ENCODE measurements around the gene NAA80. TPM values are rescaled to one million over a fixed set of nuclear protein-coding genes. Genes with fewer than 3 reads are reported as not detected.
"Not testable (repeated sequence)": the region's sequence is repeated elsewhere in the genome, so short reads cannot be mapped to it uniquely, and the experiment has no call there.

Gene NAA80
- total RNA-seq, 1 donor from 2014 or later = 17.3 TPM

DNA sequence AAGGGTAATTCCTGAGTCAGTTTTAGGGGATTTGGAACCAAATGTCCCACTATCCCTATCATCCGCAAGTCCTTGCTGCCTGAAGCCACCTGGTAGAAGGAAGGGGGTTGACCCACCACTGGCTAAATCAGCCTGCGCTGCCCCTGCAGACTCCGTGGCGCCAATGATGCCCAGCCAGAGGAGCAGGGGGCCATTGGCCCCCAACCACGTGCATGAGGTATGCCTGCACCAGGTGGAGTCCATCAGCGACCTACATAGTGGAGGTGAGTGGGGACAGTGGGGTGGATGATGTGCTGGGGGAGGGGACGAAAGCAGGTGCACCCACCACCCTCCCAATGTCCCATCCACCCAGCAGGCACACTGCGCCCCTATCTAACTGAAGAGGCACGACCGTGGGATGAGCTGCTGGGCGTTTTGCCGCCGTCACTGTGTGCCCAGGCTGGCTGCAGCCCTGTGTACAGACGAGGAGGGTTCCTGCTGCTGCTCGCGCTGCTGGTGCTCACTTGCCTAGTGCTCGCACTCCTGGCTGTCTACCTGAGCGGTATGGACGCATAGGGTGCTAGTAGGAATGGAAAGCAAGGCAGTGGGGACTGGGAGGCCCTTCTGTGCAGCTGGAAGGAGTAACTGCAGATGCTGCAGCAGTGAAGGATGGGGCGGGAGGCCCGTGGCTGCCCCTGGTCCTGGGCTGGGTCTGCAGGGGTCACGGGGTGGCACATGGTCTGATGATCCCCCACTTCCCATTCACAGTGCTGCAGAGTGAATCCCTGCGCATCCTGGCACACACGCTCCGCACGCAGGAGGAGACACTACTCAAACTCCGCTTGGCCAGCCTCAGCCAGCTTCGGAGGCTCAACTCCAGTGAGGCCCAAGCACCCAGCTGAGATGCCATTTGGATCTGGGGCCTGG is 12.6 kb downstream of the NAA80 start:
- peaks cover 7% of the 10 kb centered on the region for H3K4me1 Mint-ChIP-seq
- no peak for DNase-seq
- H3K4me3 Mint-ChIP-seq = no peak overlapping the region
- intact Hi-C loops (cut with micrococcal nuclease) = no loop called here
- peaks cover 42% of the 10 kb centered on the region for H3K36me3 Mint-ChIP-seq (ENCODE audit: low read depth)
- no peak overlapping the region for H3K27ac Mint-ChIP-seq
- no peaks in the 10 kb centered on the region for H3K27me3 Mint-ChIP-seq
- no peaks in the 10 kb centered on the region for H3K9me3 Mint-ChIP-seq

DNA sequence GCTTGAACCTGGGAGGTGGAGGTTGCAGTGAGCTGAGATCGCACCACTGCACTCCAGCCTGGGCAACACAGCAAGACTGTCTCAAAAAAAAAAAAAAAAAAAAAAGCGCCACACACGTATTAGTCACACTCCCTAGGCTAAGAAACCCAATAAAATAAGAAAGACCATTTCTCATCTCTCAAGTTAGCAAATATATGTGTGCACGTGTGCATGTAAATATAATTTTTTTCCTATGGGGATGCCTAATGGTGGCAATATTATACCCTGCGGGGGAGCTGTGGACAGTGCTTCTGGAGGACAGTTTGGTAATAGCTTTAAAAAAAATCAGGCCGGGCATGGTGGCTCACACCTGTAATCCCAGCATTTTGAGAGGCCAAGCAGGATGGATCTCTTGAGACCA is 15.1 kb downstream of the NAA80 start:
- H3K9me3 Mint-ChIP-seq; intact Hi-C loops (cut with micrococcal nuclease); H3K4me3 Mint-ChIP-seq; H3K27me3 Mint-ChIP-seq; H3K27ac Mint-ChIP-seq; H3K4me1 Mint-ChIP-seq; DNase-seq: not testable (repeated sequence)
- peaks cover 23% of the 10 kb centered on the region for H3K36me3 Mint-ChIP-seq (ENCODE audit: low read depth)

DNA sequence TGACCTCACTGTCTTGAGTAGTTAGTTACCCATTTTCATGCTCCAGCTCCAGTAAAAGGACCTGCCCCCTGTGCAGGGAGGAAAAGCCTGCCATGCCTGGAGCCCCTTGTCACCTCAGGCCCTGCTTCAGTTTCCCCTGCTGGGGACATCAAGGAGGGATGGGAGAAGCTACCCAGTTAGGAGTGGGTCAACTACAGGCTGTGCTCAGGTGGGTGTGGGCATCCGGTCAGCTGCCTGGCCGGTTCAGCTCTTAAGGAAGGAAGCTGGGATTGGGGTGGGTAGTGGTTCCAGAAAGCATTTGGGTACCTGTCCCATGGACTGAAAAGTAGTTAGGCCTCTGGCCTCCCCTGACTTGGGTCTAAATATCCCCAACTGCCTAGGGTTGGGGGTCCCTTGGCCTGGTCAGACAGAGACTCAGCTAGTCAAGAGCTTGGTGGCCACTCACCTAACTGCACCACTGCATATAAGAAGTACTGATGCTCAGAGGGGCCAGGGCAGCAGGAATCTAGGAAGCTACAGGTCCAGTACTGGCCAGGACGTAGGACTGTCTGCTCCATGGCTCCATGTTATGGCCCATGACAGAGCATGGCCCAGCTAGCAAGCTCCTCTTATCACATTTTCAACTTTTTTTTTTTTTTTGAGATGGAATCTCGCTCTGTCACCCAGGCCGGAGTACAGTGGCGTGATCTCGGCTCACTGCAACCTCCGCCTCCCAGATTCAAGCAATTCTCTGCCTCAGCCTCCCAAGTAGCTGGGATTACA is 19.8 kb downstream of the NAA80 start:
- H3K4me3 Mint-ChIP-seq = no peak overlapping the region
- no peak overlapping the region for H3K27ac Mint-ChIP-seq
- DNase-seq = no peak
- H3K9me3 Mint-ChIP-seq = no peaks in the 10 kb centered on the region
- H3K36me3 Mint-ChIP-seq (ENCODE audit: low read depth) = peaks cover under 1% of the 10 kb centered on the region
- peaks cover 28% of the 10 kb centered on the region for H3K27me3 Mint-ChIP-seq
- peaks cover 11% of the 10 kb centered on the region for H3K4me1 Mint-ChIP-seq
- intact Hi-C loops (cut with micrococcal nuclease) = no loop called here

DNA sequence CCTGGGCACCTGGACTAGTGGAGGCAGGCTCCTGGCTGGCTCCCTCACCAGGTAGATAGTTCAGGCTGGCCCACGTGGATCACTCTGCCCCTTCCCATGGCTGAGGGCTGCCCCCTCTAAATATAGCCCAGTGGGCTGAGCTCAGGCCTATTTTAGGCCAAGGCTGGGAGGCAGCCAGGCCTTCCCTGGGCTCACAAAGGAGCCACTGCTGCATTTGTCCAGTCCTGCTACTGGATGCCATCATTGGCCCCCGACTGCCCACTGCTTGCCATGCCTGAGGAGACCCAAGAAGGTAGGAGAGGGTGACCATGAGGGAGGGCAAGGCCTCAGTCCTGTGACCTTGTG is 20.4 kb downstream of the NAA80 start, which contains the start of gene LSMEM2:
Gene LSMEM2, plus strand, starts transcription at position 208 of the 345 bp plus-strand sequence. Its CDS starts 27 bp downstream, at position 235.
- no peak within 1 kb of the TSS for H3K27ac Mint-ChIP-seq
- H3K27me3 Mint-ChIP-seq = peaks cover 34% of the 10 kb centered on the region
- DNase-seq = no peak
- no peaks in the 10 kb centered on the region for H3K36me3 Mint-ChIP-seq (ENCODE audit: low read depth)
- intact Hi-C loops (cut with micrococcal nuclease) = no loop called here
- peaks cover 15% of the 10 kb centered on the region for H3K4me1 Mint-ChIP-seq
- H3K4me3 Mint-ChIP-seq = no peak within 1 kb of the TSS
- H3K9me3 Mint-ChIP-seq = no peaks in the 10 kb centered on the region

DNA sequence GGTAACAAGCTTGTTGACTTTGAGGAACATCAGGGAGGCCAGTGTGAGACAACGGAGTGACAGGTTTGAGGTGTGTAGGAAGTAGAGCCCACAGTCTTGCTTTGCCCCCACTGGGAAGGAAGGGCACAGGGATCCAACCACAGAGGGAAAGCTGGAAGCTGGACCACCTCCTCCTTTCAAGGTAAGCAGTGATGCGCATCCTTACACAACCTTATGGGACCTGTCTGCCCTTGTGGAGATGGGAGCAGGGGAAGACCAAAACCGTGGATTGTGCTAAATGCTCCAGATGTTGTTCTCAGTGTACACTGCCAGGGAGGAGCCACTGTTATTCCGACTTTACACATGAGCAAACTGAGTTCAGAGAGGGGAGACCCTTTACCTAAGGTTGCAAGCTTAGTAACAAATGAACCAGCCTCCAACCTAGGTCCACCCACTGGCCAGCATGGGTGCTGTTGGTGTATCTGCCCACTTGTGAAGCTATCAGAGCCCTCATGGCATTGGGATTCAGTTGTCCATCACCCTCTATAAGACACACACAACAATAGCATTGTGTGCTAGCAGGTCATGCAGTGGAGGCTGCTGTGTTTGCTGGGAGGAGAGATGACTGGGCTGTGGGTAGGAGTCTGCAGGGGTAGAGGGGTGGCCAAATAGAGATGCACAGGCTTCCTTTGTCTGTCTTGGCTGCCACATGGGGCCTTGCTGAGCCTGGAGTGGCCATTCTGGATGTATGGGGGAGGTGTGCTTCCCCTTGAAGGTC is 20.9 kb downstream of the NAA80 start:
- peaks cover 34% of the 10 kb centered on the region for H3K27me3 Mint-ChIP-seq
- peaks cover 16% of the 10 kb centered on the region for H3K4me1 Mint-ChIP-seq
- no peak overlapping the region for H3K4me3 Mint-ChIP-seq
- H3K36me3 Mint-ChIP-seq (ENCODE audit: low read depth) = no peaks in the 10 kb centered on the region
- intact Hi-C loops (cut with micrococcal nuclease) = no loop called here
- DNase-seq = no peak
- H3K27ac Mint-ChIP-seq = no peak overlapping the region
- no peaks in the 10 kb centered on the region for H3K9me3 Mint-ChIP-seq

DNA sequence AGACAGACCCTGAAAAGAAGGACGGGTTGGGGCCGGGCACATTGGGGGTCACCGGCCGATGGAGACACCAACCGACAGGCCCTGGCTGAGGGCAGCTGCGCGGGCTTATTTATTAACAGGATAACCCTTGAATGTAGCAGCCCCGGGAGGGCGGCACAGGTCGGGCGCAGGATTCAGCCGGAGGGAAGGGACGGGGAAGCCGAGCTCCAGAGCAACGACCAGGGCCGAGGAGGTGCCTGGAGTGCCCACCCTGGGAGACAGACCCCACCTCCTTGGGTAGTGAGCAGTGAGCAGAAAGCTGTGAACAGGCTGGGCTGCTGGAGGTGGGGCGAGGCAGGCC is 22.5 kb downstream of the NAA80 start:
- H3K4me3 Mint-ChIP-seq = no peak overlapping the region
- no peak overlapping the region for H3K27ac Mint-ChIP-seq
- no peak for DNase-seq
- no peaks in the 10 kb centered on the region for H3K9me3 Mint-ChIP-seq
- H3K27me3 Mint-ChIP-seq = peaks cover 39% of the 10 kb centered on the region
- peaks cover 24% of the 10 kb centered on the region for H3K4me1 Mint-ChIP-seq
- intact Hi-C loops (cut with micrococcal nuclease) = no loop called here
- H3K36me3 Mint-ChIP-seq (ENCODE audit: low read depth) = no peaks in the 10 kb centered on the region

DNA sequence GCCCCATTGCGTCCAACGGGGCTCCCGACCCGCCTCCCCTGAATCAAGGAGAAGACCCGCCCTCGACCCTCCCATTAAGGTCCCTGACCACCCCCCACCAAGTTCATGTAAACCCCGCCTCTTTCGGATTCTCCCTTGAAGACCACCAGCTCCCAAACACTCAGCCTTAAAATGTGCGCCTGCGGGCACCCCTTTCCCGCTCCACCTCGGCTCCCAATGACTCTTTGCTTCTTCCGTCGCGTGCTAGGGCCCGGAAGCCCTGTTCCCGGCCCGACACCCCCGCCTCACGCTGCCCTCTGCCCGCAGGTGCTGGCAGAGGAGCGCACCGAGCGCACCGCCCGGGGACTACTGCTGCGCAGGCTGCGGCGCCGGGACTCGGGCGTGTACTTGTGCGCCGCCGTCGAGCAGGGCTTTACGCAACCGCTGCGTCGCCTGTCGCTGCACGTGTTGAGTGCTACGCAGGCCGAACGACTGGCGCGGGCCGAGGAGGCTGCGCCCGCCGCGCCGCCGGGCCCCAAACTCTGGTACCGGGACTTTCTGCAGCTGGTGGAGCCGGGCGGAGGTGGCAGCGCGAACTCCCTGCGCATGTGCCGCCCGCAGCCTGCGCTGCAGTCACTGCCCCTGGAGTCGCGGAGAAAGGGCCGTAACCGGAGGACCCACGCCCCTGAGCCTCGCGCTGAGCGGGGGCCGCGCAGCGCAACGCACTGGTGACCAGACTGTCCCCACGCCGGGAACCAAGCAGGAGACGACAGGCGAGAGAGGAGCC is 23.0 kb downstream of the NAA80 start:
- DNase-seq = peak; percentile 79
- Mint-ChIP-seq H3K27ac (no peak overlapping the region), H3K4me1 (peaks cover 28% of the 10 kb centered on the region), H3K36me3 (ENCODE audit: low read depth) (no peaks in the 10 kb centered on the region), H3K27me3 (peaks cover 39% of the 10 kb centered on the region), H3K4me3 (peak overlapping the region; percentile 64), H3K9me3 (no peaks in the 10 kb centered on the region)
- intact Hi-C loops (cut with micrococcal nuclease) = no loop called here

DNA sequence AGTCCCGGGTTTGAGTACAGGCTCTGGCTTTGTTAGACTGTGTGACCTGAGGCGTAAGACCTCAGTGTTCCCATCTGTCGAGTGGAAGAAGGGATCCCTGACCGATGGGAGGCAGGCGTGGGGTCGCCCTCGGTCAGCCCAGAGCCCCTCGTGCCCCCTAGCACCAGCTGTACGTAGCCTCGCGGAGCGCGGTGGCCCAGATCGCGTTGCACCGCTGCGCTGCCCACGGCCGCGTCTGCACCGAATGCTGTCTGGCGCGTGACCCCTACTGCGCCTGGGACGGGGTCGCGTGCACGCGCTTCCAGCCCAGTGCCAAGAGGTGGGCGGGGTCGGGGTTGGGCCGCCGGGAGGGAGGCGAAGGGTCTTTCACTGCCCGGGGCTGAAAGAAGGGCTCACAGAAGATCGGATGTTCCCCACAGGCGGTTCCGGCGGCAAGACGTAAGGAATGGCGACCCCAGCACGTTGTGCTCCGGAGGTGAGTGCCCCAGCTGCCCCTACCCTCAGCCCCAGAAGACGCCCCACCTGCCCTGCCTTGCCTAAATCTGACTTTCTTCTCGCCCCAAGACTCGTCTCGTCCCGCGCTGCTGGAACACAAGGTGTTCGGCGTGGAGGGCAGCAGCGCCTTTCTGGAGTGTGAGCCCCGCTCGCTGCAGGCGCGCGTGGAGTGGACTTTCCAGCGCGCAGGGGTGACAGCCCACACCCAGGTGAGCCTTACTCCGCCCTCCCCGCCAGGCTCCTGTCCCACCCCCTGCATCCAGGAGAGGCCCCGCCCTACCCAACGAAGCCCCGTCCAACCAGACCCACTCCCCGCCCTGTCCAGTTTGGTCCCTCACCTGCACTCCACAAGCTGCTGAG is 23.8 kb downstream of the NAA80 start:
- Mint-ChIP-seq H3K27ac (no peak overlapping the region), H3K27me3 (peaks cover 39% of the 10 kb centered on the region), H3K4me3 (peak overlapping the region; percentile 64), H3K36me3 (ENCODE audit: low read depth) (no peaks in the 10 kb centered on the region), H3K9me3 (no peaks in the 10 kb centered on the region), H3K4me1 (peaks cover 28% of the 10 kb centered on the region)
- DNase-seq = no peak
- intact Hi-C loops (cut with micrococcal nuclease) = no loop called here

DNA sequence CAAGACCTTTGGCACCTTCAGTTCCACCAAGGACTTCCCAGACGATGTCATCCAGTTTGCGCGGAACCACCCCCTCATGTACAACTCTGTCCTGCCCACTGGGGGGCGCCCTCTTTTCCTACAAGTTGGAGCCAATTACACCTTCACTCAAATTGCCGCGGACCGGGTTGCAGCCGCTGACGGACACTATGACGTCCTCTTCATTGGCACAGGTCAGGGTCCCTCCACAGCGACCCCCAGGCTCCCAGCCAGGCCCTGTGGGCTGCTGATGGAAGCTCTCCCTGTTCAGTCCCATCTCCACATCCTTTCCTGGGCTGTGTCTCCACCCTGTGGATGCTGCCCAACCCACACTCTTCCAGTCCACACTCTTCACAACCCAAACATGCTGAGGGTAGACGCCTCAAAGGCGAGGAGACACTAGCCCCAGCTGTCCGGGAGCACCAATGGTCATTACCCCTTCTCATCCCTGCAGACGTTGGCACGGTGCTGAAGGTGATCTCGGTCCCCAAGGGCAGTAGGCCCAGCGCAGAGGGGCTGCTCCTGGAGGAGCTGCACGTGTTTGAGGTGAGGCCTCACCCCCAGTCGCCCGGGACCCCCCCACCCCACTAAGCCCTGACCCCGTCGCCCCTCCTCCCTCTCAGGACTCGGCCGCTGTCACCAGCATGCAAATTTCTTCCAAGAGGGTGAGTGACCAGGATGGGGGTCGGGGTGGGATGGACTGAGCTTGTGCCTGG is 24.7 kb downstream of the NAA80 start:
- Mint-ChIP-seq H3K27ac (peak overlapping the region; percentile 62), H3K36me3 (ENCODE audit: low read depth) (no peaks in the 10 kb centered on the region), H3K9me3 (no peaks in the 10 kb centered on the region), H3K4me3 (peak overlapping the region; percentile 57), H3K4me1 (peaks cover 28% of the 10 kb centered on the region), H3K27me3 (peaks cover 39% of the 10 kb centered on the region)
- intact Hi-C loops (cut with micrococcal nuclease) = no loop called here
- peak; percentile 93 for DNase-seq

DNA sequence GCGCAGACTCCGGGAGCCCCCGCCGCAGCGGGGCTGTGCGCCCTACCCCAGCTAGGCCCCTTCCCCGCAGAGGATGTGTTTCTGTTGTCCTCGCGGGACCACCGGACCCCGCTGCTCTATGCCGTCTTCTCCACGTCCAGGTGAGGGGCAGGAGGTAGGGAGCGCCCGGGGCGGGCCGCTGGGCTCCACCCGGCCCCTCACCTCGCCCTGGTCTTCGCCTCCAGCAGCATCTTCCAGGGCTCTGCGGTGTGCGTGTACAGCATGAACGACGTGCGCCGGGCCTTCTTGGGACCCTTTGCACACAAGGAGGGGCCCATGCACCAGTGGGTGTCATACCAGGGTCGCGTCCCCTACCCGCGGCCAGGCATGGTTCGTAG is 25.5 kb downstream of the NAA80 start:
- Mint-ChIP-seq H3K9me3 (no peaks in the 10 kb centered on the region), H3K4me1 (peaks cover 28% of the 10 kb centered on the region)

DNA sequence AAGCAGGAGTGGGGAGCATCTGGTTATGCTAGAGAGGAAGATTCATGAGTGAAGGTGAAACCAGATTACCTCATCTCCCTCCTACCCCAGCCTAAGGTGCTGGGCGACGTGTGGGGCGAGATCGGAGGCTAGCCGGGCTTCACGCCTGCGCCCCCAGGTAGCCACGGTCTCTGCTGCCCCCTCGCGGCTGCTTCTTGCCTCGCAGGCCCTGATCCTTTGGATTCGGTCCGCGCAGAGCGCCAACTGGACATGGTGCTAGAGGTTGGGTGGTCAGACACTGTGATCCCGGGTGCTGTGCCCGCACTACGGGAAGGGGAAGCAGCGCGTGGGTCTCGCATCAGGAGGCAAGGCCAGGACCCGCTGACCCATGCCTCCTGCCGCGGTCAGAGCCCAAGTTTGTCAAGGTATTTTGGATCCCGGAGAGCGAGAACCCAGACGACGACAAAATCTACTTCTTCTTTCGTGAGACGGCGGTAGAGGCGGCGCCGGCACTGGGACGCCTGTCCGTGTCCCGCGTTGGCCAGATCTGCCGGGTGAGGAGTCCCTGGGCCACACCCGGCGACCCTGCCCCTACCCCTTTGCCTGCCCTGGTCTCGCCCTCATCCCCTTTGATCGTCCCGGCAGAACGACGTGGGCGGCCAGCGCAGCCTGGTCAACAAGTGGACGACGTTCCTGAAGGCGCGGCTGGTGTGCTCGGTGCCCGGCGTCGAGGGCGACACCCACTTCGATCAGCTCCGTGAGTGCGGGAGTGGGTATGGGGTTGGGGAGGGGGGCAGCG is 26.1 kb downstream of the NAA80 start:
- Mint-ChIP-seq H3K36me3 (ENCODE audit: low read depth) (no peaks in the 10 kb centered on the region), H3K4me3 (peak overlapping the region; percentile 86), H3K9me3 (no peaks in the 10 kb centered on the region), H3K27ac (no peak overlapping the region), H3K4me1 (peaks cover 28% of the 10 kb centered on the region), H3K27me3 (peaks cover 39% of the 10 kb centered on the region)
- peak; percentile 97 for DNase-seq
- intact Hi-C loops (cut with micrococcal nuclease) = loop anchor here (1.0 kb wide), 5 partner anchors 13 to 153 kb away; no protein-coding TSS in a partner anchor

More for the DNA sequence above, 25.5 kb downstream of the NAA80 start:
- H3K27ac Mint-ChIP-seq = no peak overlapping the region
- intact Hi-C loops (cut with micrococcal nuclease) = loop anchor here (1.0 kb wide), 4 partner anchors 27 to 153 kb away; no protein-coding TSS in a partner anchor
- H3K4me3 Mint-ChIP-seq = no peak overlapping the region
- DNase-seq = no peak
- no peaks in the 10 kb centered on the region for H3K36me3 Mint-ChIP-seq (ENCODE audit: low read depth)
- H3K27me3 Mint-ChIP-seq = peaks cover 40% of the 10 kb centered on the region

Data from activated CD4-positive, alpha-beta T cell treated with anti-CD3 and anti-CD28 coated beads, Interleukin-2, amount 10 ng/mL, durations not matched to agents 24 days and 14 days (primary cell).